IPS-20b (cell line): ENCODE results near the gene S100A8.

Experiments used
- H3K27ac ChIP-seq: one replicate; pipeline ENCODE4 v1.5.1; 2013; ENCODE audit warnings: low read length
- H3K27me3 ChIP-seq: 2 replicates; pipeline ENCODE4 v1.6.1; 2013; ENCODE audit warnings: mild to moderate bottlenecking, low read length, inconsistent platforms; ENCODE audit not compliant: insufficient read depth
- H3K36me3 ChIP-seq: 2 replicates; pipeline ENCODE4 v1.6.1; 2013; ENCODE audit warnings: low read depth, mild to moderate bottlenecking, inconsistent platforms, low read length, moderate library complexity; ENCODE audit not compliant: insufficient read depth
- H3K4me1 ChIP-seq: 2 replicates; pipeline ENCODE4 v1.6.1; 2013; ENCODE audit warnings: mild to moderate bottlenecking, control low read depth, inconsistent platforms, low read length, moderate library complexity; ENCODE audit not compliant: insufficient read depth
- H3K4me3 ChIP-seq: 2 replicates; pipeline ENCODE4 v1.5.1; 2013; ENCODE audit warnings: mild to moderate bottlenecking, low read length, inconsistent platforms
- H3K9ac ChIP-seq: 2 replicates; pipeline ENCODE4 v1.6.1; 2013; ENCODE audit warnings: low read depth, mild to moderate bottlenecking, inconsistent platforms, low read length, moderate library complexity
- H3K9me3 ChIP-seq: 2 replicates; pipeline ENCODE4 v1.6.1; 2013; ENCODE audit warnings: mild to moderate bottlenecking, low read depth, low read length, inconsistent platforms; ENCODE audit not compliant: insufficient read depth

The S100A8 gene

GRCh38 chr1:153340356-153340755 is 50.5 kb downstream of the S100A8 start:
- H3K4me1 ChIP-seq = no peaks in the 10 kb centered on the region
- no peaks in the 10 kb centered on the region for H3K36me3 ChIP-seq
- no peaks in the 10 kb centered on the region for H3K9me3 ChIP-seq
- no peak overlapping the region for H3K4me3 ChIP-seq
- no peak overlapping the region for H3K27ac ChIP-seq
- no peak overlapping the region for H3K9ac ChIP-seq
- H3K27me3 ChIP-seq = no peaks in the 10 kb centered on the region
